A375 (cell line): Measurements from ENCODE around the gene KLF9. TPM values are rescaled to one million over a fixed set of nuclear protein-coding genes. Genes with fewer than 3 reads are reported as not detected.

Experiments
- total RNA-seq: library from RNA; depleted of rRNA; stranded (reverse); fragments of >200 nt; shearing (Covaris generic); gene quantifications from 2 replicates; pipeline ENCODE4 v1.2.3, GENCODE V29; 2014; rRNA removed

KLF9 gene
- 109 and 110 TPM in 2 replicates for total RNA-seq

DNA sequence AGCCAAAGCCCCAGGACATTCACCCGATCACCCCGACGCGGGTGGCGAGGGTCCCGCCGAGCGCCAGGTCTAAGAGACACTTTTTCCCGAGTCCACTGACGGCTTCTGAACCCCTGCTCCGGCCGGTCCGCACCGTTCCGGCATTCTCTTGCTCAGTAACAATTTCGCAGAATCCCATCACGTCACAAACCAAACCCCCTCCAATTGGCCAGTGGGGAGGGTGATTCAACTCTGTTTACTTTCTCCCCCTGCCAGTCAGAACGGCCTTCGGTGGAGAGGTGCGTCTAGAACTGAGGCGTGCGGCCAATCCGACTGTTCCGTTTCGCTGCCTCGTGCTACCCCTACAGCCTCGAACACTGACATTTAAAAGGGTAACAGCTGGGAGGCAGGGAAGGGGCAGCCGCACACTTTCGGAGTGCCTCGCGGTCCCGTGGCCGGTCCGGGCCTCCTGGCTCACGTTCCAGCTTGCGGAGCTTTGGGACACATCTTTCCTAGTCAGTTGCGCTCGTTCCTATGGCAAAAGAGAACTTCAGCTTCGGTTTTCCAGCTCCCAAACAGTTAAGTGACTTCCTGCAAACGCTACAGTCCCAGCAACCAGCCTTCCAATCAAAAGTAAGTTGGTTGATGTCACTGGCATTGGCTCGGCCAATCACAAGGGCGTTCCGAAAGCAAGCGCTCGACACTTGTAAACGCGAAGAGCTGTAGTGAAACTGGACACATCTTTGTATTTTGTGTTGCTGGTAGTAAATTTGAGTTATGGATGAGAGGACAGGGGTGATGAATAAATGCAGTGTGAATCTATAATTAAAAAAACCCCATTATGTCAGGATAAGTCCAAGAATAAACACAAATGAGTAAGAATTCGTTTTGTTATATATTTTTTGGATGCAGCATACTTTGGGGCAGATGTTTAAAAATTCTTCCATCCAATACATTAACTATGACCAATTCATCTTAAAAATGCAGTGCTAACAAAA lies at the start of gene KLF9:
TSS of gene KLF9 (minus strand) at position 859 of the 977 bp plus-strand sequence. CDS start 1,294 bp downstream, outside the sequence.

Other genes starting within 250 kb of the KLF9 start
- gene SMC5, start 155.7 kb downstream of the KLF9 start, total RNA-seq, result 50.3 and 58.5 TPM in 2 replicates